Measurements from ENCODE around the gene ZMYM5. TPM values are rescaled to one million over a fixed set of nuclear protein-coding genes. Genes with fewer than 3 reads are reported as not detected.

Gene ZMYM5
- total and polyA plus RNA-seq, 2 of the 4 experiments (the other 2 are of a cell fraction) = 7.0 to 10.2 TPM

- Histone ChIP-seq H3K56ac (ENCODE audit: extremely low read depth, insufficient read depth, low read length) (no peak overlapping the region), H2BK5ac (ENCODE audit: low read depth, low read length, poor library complexity, severe bottlenecking) (peak overlapping the region; percentile 36), H3K9ac (ENCODE audit: low read depth, low read length) (no peak overlapping the region), H2BK120ac (ENCODE audit: low read depth, low read length) (peak overlapping the region; percentile 14), H3K27me3 (ENCODE audit: control insufficient read depth, insufficient read depth, low read length) (no peaks in the 10 kb centered on the region), H3K79me1 (ENCODE audit: low read depth in 1 of 2, low read length in 2 of 2) (peaks cover 0 to 5% of the 10 kb centered on the region in 2 experiments; a peak in 2 of 4 replicates), H3K23ac (ENCODE audit: low read depth, low read length) (0 out of 2 replicates have a peak overlapping the region, but pooled peaks have one; percentile 38), H3K18ac (ENCODE audit: low read depth, low read length) (no peak overlapping the region), H2AFZ (replicated peaks; ENCODE audit: low read length, poor library complexity) (no peak overlapping the region), H3K9me3 (ENCODE audit: control insufficient read depth, insufficient read depth, low read length) (no peaks in the 10 kb centered on the region), H3K4me1 (ENCODE audit: control insufficient read depth, insufficient read depth, low read length) (peaks cover 7% of the 10 kb centered on the region), H3K4me3 (ENCODE audit: insufficient read depth, low read depth, low read length) (no peak overlapping the region), H3K27ac (ENCODE audit: insufficient read depth, low read length) (peak overlapping the region; percentile 37; the same call in 1 of the 2 replicates), H2AK5ac (ENCODE audit: low read depth, low read length) (peak overlapping the region; percentile 83; the same call in 1 of the 2 replicates), H3K4me2 (ENCODE audit: low read depth, low read length) (no peak overlapping the region), H4K5ac (ENCODE audit: low read depth, low read length) (peak overlapping the region; percentile 70; the same call in 1 of the 2 replicates), H2AK9ac (replicated peaks; ENCODE audit: low read depth, low read length, poor library complexity) (peak overlapping the region; percentile 67), H3K9me1 (ENCODE audit: insufficient read depth, low read length) (0 out of 2 replicates have a peak, but pooled peaks cover 7% of the 10 kb centered on the region), H2BK15ac (ENCODE audit: low read depth, low read length) (peak overlapping the region; percentile 48; the same call in 2 of the 3 replicates), H3K4ac (ENCODE audit: low read depth, low read length) (peak overlapping the region; percentile 67), H2BK20ac (ENCODE audit: low read depth, low read length) (peak overlapping the region; percentile 73; the same call in 1 of the 2 replicates), H3K36me3 (ENCODE audit: control insufficient read depth, insufficient read depth, low read length) (no peaks in the 10 kb centered on the region), H3K14ac (replicated peaks; ENCODE audit: low read depth, low read length) (peak overlapping the region; percentile 79; the same call in 1 of the 2 replicates), H4K20me1 (ENCODE audit: insufficient read depth, low read length) (no peaks in the 10 kb centered on the region), H4K8ac (ENCODE audit: low read depth in 2 of 2, low read length in 2 of 2) (peak overlapping the region; percentile 20 to 50; a peak in 2 of 4 replicates), H4K91ac (ENCODE audit: insufficient read depth, low read depth, low read length) (peak overlapping the region; percentile 34; the same call in 1 of the 2 replicates)
- intact Hi-C loops (cut with micrococcal nuclease) (no loop called here), in situ Hi-C loops (cut with MboI; ENCODE audit: low sequenced_read_pairs) (no loop called here), dilution Hi-C loops (cut with HindIII; ENCODE audit: low sequenced_read_pairs, unreplicated experiment) (no loop called here)
- WGBS, 2 experiments (ENCODE audit: extremely low coverage in 2 of 2, insufficient read length in 1 of 2) = no CpG with 5 or more reads among the region's 4 CpGs
- POLR2A ChIA-PET (ENCODE audit: unreplicated experiment) = no interaction called here
- BruUV-seq (replicated peaks) = no TSS peak
- CTCF ChIA-PET = no interaction called here
- ATAC-seq (ENCODE audit: low read depth) = no peak
- no peak for TF ChIP-seq MXI1 (IDR thresholded peaks at IDR 0.05; ENCODE audit: borderline replicate concordance, low read depth, low read length)
- no peak for TF ChIP-seq SMC3 (IDR thresholded peaks at IDR 0.05; ENCODE audit: low read depth, low read length)
- no peak for TF ChIP-seq BHLHE40 (IDR thresholded peaks at IDR 0.05; ENCODE audit: low read depth, low read length)
- no peak for TF ChIP-seq NFE2L2 (IDR thresholded peaks at IDR 0.05; ENCODE audit: low read depth, low read length)
- TF ChIP-seq RCOR1 (IDR thresholded peaks at IDR 0.05; ENCODE audit: insufficient replicate concordance, low read length) = no peak
- TF ChIP-seq CHD1 (IDR thresholded peaks at IDR 0.05; ENCODE audit: low read depth, low read length) = no peak
- TF ChIP-seq, protein P1, sequence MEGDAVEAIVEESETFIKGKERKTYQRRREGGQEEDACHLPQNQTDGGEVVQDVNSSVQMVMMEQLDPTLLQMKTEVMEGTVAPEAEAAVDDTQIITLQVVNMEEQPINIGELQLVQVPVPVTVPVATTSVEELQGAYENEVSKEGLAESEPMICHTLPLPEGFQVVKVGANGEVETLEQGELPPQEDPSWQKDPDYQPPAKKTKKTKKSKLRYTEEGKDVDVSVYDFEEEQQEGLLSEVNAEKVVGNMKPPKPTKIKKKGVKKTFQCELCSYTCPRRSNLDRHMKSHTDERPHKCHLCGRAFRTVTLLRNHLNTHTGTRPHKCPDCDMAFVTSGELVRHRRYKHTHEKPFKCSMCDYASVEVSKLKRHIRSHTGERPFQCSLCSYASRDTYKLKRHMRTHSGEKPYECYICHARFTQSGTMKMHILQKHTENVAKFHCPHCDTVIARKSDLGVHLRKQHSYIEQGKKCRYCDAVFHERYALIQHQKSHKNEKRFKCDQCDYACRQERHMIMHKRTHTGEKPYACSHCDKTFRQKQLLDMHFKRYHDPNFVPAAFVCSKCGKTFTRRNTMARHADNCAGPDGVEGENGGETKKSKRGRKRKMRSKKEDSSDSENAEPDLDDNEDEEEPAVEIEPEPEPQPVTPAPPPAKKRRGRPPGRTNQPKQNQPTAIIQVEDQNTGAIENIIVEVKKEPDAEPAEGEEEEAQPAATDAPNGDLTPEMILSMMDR (conservative IDR thresholded peaks at IDR 0.05; ENCODE audit: low read depth, low read length) = no peak
- no peak for TF ChIP-seq RAD21 (IDR thresholded peaks at IDR 0.05; ENCODE audit: low read length)
- TF ChIP-seq, protein P2, sequence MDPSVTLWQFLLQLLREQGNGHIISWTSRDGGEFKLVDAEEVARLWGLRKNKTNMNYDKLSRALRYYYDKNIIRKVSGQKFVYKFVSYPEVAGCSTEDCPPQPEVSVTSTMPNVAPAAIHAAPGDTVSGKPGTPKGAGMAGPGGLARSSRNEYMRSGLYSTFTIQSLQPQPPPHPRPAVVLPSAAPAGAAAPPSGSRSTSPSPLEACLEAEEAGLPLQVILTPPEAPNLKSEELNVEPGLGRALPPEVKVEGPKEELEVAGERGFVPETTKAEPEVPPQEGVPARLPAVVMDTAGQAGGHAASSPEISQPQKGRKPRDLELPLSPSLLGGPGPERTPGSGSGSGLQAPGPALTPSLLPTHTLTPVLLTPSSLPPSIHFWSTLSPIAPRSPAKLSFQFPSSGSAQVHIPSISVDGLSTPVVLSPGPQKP (IDR thresholded peaks at IDR 0.05; ENCODE audit: borderline replicate concordance, low read depth, low read length) = no peak
- no peak for TF ChIP-seq USF2 (IDR thresholded peaks at IDR 0.05; ENCODE audit: low read depth, low read length)
- no peak for TF ChIP-seq RFX5 (IDR thresholded peaks at IDR 0.05; ENCODE audit: low read depth, low read length)
- no peak for TF ChIP-seq POLR2A (IDR thresholded peaks at IDR 0.05; ENCODE audit: low read depth, low read length)
- no peak for TF ChIP-seq CEBPB (IDR thresholded peaks at IDR 0.05; ENCODE audit: low read depth, low read length)
- no peak for TF ChIP-seq FOS (IDR thresholded peaks at IDR 0.05; ENCODE audit: low read depth, low read length)
- no peak for TF ChIP-seq MAZ (IDR thresholded peaks at IDR 0.05; ENCODE audit: borderline replicate concordance, low read depth, low read length)
- no peak for DNase-seq
These were observed 68.8 kb downstream of the ZMYM5 start for GRCh38 chr13:19794631-19795030.

All from IMR-90 (cell line).